Measurements from ENCODE around the gene MAP2K7.

The MAP2K7 gene

DNA sequence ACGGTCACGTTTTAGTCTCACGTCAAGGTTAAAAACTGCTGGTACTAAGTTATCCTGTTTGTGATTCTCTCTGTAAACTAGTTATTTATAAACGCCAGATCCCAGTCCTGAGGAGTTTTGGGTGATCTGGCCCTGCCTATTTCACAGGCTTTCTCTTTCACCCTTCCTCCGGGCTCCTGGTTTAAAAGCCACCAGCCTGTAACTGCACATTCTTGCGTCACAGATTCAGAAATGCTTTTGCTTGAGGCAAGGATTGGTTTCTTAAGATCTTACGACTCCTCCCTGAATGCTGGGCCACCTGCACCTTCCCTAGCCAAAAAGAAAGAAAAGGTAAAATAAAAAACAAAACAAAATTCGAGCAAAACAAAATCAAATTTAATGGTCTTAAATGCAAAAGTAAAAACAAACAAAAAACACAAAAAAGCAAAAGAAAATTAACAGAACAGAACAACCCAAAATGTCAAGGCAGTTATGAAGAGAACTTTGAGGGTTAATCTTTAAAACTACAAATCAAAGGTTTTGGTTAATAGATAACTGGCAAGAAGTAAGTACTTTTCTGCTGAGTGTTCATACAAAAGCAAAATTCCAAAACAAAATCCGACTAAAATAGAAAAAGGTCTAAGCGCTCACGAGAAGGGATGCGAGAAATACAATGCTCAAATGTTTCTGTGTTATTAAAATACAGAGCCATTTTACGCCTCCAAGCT lies 58.4 kb downstream of the MAP2K7 start:
- no peak overlapping the region for H3K4me3 ChIP-seq (ENCODE audit: low read depth in 1 of 2, low read length in 2 of 2)
- H3K79me2 ChIP-seq (ENCODE audit: insufficient read depth, low read length), result no peaks in the 10 kb centered on the region
- peaks cover 15% of the 10 kb centered on the region; the same call in 1 of the 2 replicates for H4K20me1 ChIP-seq (ENCODE audit: insufficient read depth, low read length)
- H2AFZ ChIP-seq (ENCODE audit: low read depth, low read length), result no peak overlapping the region
- TF ChIP-seq, protein P1, sequence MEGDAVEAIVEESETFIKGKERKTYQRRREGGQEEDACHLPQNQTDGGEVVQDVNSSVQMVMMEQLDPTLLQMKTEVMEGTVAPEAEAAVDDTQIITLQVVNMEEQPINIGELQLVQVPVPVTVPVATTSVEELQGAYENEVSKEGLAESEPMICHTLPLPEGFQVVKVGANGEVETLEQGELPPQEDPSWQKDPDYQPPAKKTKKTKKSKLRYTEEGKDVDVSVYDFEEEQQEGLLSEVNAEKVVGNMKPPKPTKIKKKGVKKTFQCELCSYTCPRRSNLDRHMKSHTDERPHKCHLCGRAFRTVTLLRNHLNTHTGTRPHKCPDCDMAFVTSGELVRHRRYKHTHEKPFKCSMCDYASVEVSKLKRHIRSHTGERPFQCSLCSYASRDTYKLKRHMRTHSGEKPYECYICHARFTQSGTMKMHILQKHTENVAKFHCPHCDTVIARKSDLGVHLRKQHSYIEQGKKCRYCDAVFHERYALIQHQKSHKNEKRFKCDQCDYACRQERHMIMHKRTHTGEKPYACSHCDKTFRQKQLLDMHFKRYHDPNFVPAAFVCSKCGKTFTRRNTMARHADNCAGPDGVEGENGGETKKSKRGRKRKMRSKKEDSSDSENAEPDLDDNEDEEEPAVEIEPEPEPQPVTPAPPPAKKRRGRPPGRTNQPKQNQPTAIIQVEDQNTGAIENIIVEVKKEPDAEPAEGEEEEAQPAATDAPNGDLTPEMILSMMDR (IDR thresholded peaks at IDR 0.05; ENCODE audit: borderline replicate concordance, extremely low read depth, low read length, poor library complexity, severe bottlenecking), result no peak
- no peak for TF ChIP-seq EZH2 (IDR thresholded peaks at IDR 0.05; ENCODE audit: borderline replicate concordance, low read depth, low read length, severe bottlenecking)
- no peak overlapping the region for H3K9ac ChIP-seq (ENCODE audit: low read depth, low read length)
- no peak for DNase-seq
- H3K36me3 ChIP-seq (ENCODE audit: insufficient read depth, low read length), result peaks cover 77% of the 10 kb centered on the region
- no peaks in the 10 kb centered on the region for H3K27me3 ChIP-seq (ENCODE audit: insufficient read depth, low read length, poor library complexity)
- H3K9me3 ChIP-seq (ENCODE audit: insufficient read depth, low read length, severe bottlenecking), result no peaks in the 10 kb centered on the region
- no peaks in the 10 kb centered on the region for H3K4me1 ChIP-seq (ENCODE audit: insufficient read depth, low read length)
- H3K4me2 ChIP-seq (ENCODE audit: insufficient read depth, low read length), result no peak overlapping the region
- H3K27ac ChIP-seq (ENCODE audit: low read length), result no peak overlapping the region
- no peak for ATAC-seq (ENCODE audit: insufficient read depth, low read depth)

DNA sequence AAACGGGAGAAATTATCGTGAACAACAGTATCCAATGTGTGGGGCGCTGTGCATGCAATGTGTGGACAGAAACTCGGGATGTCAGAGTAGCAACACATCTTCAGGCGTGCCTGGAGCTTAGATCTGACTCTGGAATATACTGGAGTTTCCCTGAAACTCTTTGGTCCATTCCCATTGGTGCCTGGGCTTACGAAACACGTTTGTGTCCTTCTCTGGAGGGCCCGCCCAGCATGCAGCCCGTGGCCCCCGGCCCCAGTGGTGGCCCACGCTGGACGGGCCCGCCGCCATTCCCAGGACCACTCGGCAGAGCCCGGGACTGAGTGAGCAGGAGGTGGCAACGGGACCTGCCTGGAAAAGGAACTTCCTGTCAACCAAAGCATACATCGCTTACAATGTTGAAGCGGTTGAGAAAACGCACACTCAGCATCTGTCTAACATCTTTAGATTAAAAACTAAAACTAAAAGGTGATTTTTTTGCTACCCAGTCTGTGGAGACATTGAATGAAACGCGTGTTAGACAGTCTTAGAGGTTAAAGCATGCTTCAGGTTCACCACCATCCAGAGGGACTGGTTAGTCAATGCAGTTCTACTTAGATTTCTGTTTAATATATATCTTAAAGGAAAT lies 59.1 kb downstream of the MAP2K7 start:
- Histone ChIP-seq H3K27ac (ENCODE audit: low read length) (no peak overlapping the region), H4K20me1 (ENCODE audit: insufficient read depth, low read length) (peaks cover 16% of the 10 kb centered on the region), H3K9me3 (ENCODE audit: insufficient read depth, low read length, severe bottlenecking) (no peaks in the 10 kb centered on the region), H2AFZ (ENCODE audit: low read depth, low read length) (no peak overlapping the region), H3K27me3 (ENCODE audit: insufficient read depth, low read length, poor library complexity) (no peaks in the 10 kb centered on the region), H3K9ac (ENCODE audit: low read depth, low read length) (no peak overlapping the region), H3K36me3 (ENCODE audit: insufficient read depth, low read length) (peaks cover 84% of the 10 kb centered on the region), H3K4me3 (ENCODE audit: low read depth in 1 of 2, low read length in 2 of 2) (no peak overlapping the region), H3K4me2 (ENCODE audit: insufficient read depth, low read length) (no peak overlapping the region), H3K79me2 (ENCODE audit: insufficient read depth, low read length) (no peaks in the 10 kb centered on the region), H3K4me1 (ENCODE audit: insufficient read depth, low read length) (no peaks in the 10 kb centered on the region)
- TF ChIP-seq EZH2 (IDR thresholded peaks at IDR 0.05; ENCODE audit: borderline replicate concordance, low read depth, low read length, severe bottlenecking), result no peak
- TF ChIP-seq, protein P1 (IDR thresholded peaks at IDR 0.05; ENCODE audit: borderline replicate concordance, extremely low read depth, low read length, poor library complexity, severe bottlenecking), result no peak
- DNase-seq (no peak), ATAC-seq (ENCODE audit: insufficient read depth, low read depth) (no peak)

DNA sequence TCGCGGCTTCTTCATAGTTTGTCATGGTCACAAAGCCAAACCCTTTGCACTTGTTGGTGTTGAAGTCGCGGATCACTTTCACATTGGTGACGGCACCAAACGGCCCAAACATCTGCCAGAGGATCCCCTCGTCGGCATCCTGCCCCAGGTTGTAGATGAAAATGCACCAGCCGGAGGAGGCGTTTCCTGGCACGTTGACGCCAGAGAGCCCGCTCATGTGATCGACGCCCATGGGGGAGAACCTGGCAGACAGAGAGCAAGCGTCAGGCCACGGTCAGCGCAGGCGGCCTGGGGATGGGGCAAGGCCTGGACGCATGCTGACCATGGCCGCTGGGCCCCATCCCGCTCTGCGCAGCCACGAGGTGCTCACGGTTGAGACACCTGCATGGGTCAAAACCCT lies 59.9 kb downstream of the MAP2K7 start:
- Histone ChIP-seq H3K4me3 (ENCODE audit: low read depth in 1 of 2, low read length in 2 of 2) (no peak overlapping the region), H3K36me3 (ENCODE audit: insufficient read depth, low read length) (peaks cover 87% of the 10 kb centered on the region), H3K27me3 (ENCODE audit: insufficient read depth, low read length, poor library complexity) (no peaks in the 10 kb centered on the region), H4K20me1 (ENCODE audit: insufficient read depth, low read length) (peaks cover 24% of the 10 kb centered on the region), H3K4me1 (ENCODE audit: insufficient read depth, low read length) (no peaks in the 10 kb centered on the region), H2AFZ (ENCODE audit: low read depth, low read length) (no peak overlapping the region), H3K79me2 (ENCODE audit: insufficient read depth, low read length) (0 out of 2 replicates have a peak, but pooled peaks cover 2% of the 10 kb centered on the region), H3K4me2 (ENCODE audit: insufficient read depth, low read length) (no peak overlapping the region), H3K9ac (ENCODE audit: low read depth, low read length) (no peak overlapping the region), H3K9me3 (ENCODE audit: insufficient read depth, low read length, severe bottlenecking) (no peaks in the 10 kb centered on the region), H3K27ac (ENCODE audit: low read length) (no peak overlapping the region)
- no peak for ATAC-seq (ENCODE audit: insufficient read depth, low read depth)
- DNase-seq, result no peak
- TF ChIP-seq, protein P1 (IDR thresholded peaks at IDR 0.05; ENCODE audit: borderline replicate concordance, extremely low read depth, low read length, poor library complexity, severe bottlenecking), result no peak
- no peak for TF ChIP-seq EZH2 (IDR thresholded peaks at IDR 0.05; ENCODE audit: borderline replicate concordance, low read depth, low read length, severe bottlenecking)

Measured in DND-41 (cell line).